Measurements from ENCODE around the gene GDPD5.

GRCh38 chr11:75537740-75538139, 12.0 kb upstream of the GDPD5 start:
- TF ChIP-seq, protein P1, sequence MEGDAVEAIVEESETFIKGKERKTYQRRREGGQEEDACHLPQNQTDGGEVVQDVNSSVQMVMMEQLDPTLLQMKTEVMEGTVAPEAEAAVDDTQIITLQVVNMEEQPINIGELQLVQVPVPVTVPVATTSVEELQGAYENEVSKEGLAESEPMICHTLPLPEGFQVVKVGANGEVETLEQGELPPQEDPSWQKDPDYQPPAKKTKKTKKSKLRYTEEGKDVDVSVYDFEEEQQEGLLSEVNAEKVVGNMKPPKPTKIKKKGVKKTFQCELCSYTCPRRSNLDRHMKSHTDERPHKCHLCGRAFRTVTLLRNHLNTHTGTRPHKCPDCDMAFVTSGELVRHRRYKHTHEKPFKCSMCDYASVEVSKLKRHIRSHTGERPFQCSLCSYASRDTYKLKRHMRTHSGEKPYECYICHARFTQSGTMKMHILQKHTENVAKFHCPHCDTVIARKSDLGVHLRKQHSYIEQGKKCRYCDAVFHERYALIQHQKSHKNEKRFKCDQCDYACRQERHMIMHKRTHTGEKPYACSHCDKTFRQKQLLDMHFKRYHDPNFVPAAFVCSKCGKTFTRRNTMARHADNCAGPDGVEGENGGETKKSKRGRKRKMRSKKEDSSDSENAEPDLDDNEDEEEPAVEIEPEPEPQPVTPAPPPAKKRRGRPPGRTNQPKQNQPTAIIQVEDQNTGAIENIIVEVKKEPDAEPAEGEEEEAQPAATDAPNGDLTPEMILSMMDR (IDR thresholded peaks at IDR 0.05; ENCODE audit: borderline replicate concordance, extremely low read depth, low read length, poor library complexity, severe bottlenecking): no peak
- TF ChIP-seq EZH2 (IDR thresholded peaks at IDR 0.05; ENCODE audit: borderline replicate concordance, low read depth, low read length, severe bottlenecking): no peak
